Embryonic facial prominence (tissue), 1 donor: ENCODE results near the gene ABO.
A peak's percentile ranks its signal among the peaks of the same experiment; 100 is the strongest.
"Not testable (repeated sequence)": the region's sequence is repeated elsewhere in the genome, so short reads cannot be mapped to it uniquely, and the experiment has no call there.

Experiments used
- DNase-seq: peaks from one replicate; pipeline ENCODE4 v3.0.0-alpha.2; 2016; ENCODE audit errors: extremely low spot score

ABO gene

GRCh38 chr9:133246562-133246961 lies 28.4 kb downstream of the ABO start:
- no peak for DNase-seq

GRCh38 chr9:133242991-133243390 lies 32.0 kb downstream of the ABO start:
- DNase-seq, result no peak

GRCh38 chr9:133242241-133242640 lies 32.8 kb downstream of the ABO start:
- no peak for DNase-seq

GRCh38 chr9:133239533-133240090 lies 35.4 kb downstream of the ABO start:
- DNase-seq, result no peak

GRCh38 chr9:133238851-133239532 lies 36.0 kb downstream of the ABO start:
- no peak for DNase-seq

- DNase-seq, result peak; percentile 38
Observed at GRCh38 chr9:133238272-133238850, 36.6 kb downstream of the ABO start.

GRCh38 chr9:133237035-133237731 lies 37.8 kb downstream of the ABO start:
- peak; percentile 58 for DNase-seq

- DNase-seq, result not testable (repeated sequence)
Observed at GRCh38 chr9:133236291-133237034, 38.5 kb downstream of the ABO start.

- DNase-seq, result no peak
Observed at GRCh38 chr9:133235549-133236222, 39.3 kb downstream of the ABO start.

- DNase-seq, result no peak
Observed at GRCh38 chr9:133234577-133235322, 40.3 kb downstream of the ABO start.

GRCh38 chr9:133233681-133234432 lies 41.1 kb downstream of the ABO start:
- DNase-seq, result no peak

- not testable (repeated sequence) for DNase-seq
Observed at GRCh38 chr9:133231934-133232568, 43.0 kb downstream of the ABO start.

GRCh38 chr9:133230514-133230913 lies 44.5 kb downstream of the ABO start:
- DNase-seq, result not testable (repeated sequence)

- DNase-seq, result no peak
Observed at GRCh38 chr9:133230093-133230492, 44.9 kb downstream of the ABO start.

GRCh38 chr9:133228474-133229193 lies 46.4 kb downstream of the ABO start:
- DNase-seq, result not testable (repeated sequence)

GRCh38 chr9:133227996-133228395 lies 47.0 kb downstream of the ABO start:
- not testable (repeated sequence) for DNase-seq

GRCh38 chr9:133227242-133227860 lies 47.6 kb downstream of the ABO start:
- DNase-seq, result no peak
